GM12878 (cell line): ENCODE data around the gene KIRREL3. TPM values are rescaled to one million over a fixed set of nuclear protein-coding genes. Genes with fewer than 3 reads are reported as not detected.

ENCODE experiments used
- ATAC-seq: fragments of 200-7000 bp; cut with Tn5 transposase; 3 replicates; pipeline ENCODE4 v1.9.1; 2020; ENCODE audit warnings: mild to moderate bottlenecking, moderate library complexity
- BruUV-seq: library from RNA; stranded (reverse); fragments of 400-500 nt; replicated peaks from 2 replicates; lab custom pipeline; 2021; lab: Mats Ljungman, UMichigan
- CTCF ChIA-PET: fragments of 300-600 bp; sonication (Branson Sonifier 250); formaldehyde crosslinking; extraction: SDS; loops from one replicate; lab custom pipeline; 2021; ENCODE audit warnings: inconsistent platforms; lab: Yijun Ruan, JAX
- POLR2A ChIA-PET: fragments of 350-600 bp; formaldehyde crosslinking; extraction: SDS; loops from one replicate; lab custom pipeline; 2021; ENCODE audit warnings: inconsistent platforms; lab: Charles Lee
- RAD21 ChIA-PET: fragments of 300-600 bp; sonication (Branson Sonifier 250); formaldehyde crosslinking; loops from one replicate; lab custom pipeline; 2023; ENCODE audit warnings: antibody characterized with exemption; ENCODE audit not compliant: unreplicated experiment; lab: Charles Lee
- SMC1A ChIA-PET: fragments of 300-600 bp; sonication (Branson Sonifier 250); formaldehyde crosslinking; loops from one replicate; lab custom pipeline; 2023; ENCODE audit not compliant: unreplicated experiment, uncharacterized antibody; lab: Charles Lee
- DNase-seq: peaks from one replicate; pipeline ENCODE4 v3.0.0-alpha.2; 2011; ENCODE audit warnings: low read depth, low spot score
- FAIRE-seq: peaks from 3 replicates; lab custom pipeline; 2011; peaks lifted over from hg19 to GRCh38; lab: Jason Lieb, UNC
- H2AFZ ChIP-seq: 2 replicates; pipeline ENCODE4 v1.6.0; 2011; ENCODE audit warnings: low read depth, low read length, control low read depth; ENCODE audit not compliant: control insufficient read depth
- H3K27ac ChIP-seq: 2 replicates; pipeline ENCODE4 v1.5.1; 2011; ENCODE audit warnings: control low read depth; ENCODE audit not compliant: control insufficient read depth, insufficient read depth
- H3K27me3 ChIP-seq, 2 experiments: replicated peaks in 1 of 2; 2 replicates each; pipeline versions ENCODE4 v1.6.0 to v1.6.1; 2011; ENCODE audit warnings: low read length in 1 of 2; ENCODE audit not compliant: control insufficient read depth in 2 of 2, insufficient read depth in 2 of 2
- H3K36me3 ChIP-seq, 2 experiments: 2 replicates each; pipeline ENCODE4 v1.5.1; 2011; ENCODE audit warnings: low read length in 1 of 2; ENCODE audit not compliant: control insufficient read depth in 2 of 2, insufficient read depth in 2 of 2
- H3K4me1 ChIP-seq: 2 replicates; pipeline ENCODE4 v1.6.1; 2011; ENCODE audit warnings: mild to moderate bottlenecking, low read length, moderate library complexity, mixed read lengths; ENCODE audit not compliant: control insufficient read depth, insufficient read depth
- H3K4me2 ChIP-seq: 2 replicates; pipeline ENCODE4 v1.6.0; 2011; ENCODE audit warnings: control low read depth; ENCODE audit not compliant: control insufficient read depth, insufficient read depth
- H3K4me3 ChIP-seq: fragments of 200-600 bp; sonication (generic); 2 replicates; pipeline ENCODE4 v1.5.1; 2016
- H3K79me2 ChIP-seq: 2 replicates; pipeline ENCODE4 v1.6.0; 2011; ENCODE audit warnings: low read length; ENCODE audit not compliant: control insufficient read depth, insufficient read depth
- H3K9ac ChIP-seq: 2 replicates; pipeline ENCODE4 v1.8.0; 2011; ENCODE audit warnings: low read length, control low read depth, mixed read lengths; ENCODE audit not compliant: control insufficient read depth, insufficient read depth
- H3K9me3 ChIP-seq: replicated peaks from 3 replicates; pipeline ENCODE4 v1.5.1; 2011; ENCODE audit warnings: mild to moderate bottlenecking, low read length; ENCODE audit not compliant: control insufficient read depth, insufficient read depth
- H4K20me1 ChIP-seq: 2 replicates; pipeline ENCODE4 v1.6.0; 2011; ENCODE audit not compliant: control insufficient read depth, insufficient read depth
- ATF2 ChIP-seq: IDR thresholded peaks from 2 replicates; pipeline ENCODE4 v1.6.1; 2012; ENCODE audit warnings: low read length, inconsistent platforms
- ATF7 ChIP-seq: fragments of 450-650 bp; IDR thresholded peaks from 2 replicates; pipeline ENCODE4 v1.6.1; 2016; ENCODE audit warnings: low read depth, mild to moderate bottlenecking
- CHD4 ChIP-seq: fragments of 200-600 bp; sonication (generic); IDR thresholded peaks from 2 replicates; pipeline ENCODE4 v1.6.1; 2016; ENCODE audit warnings: mild to moderate bottlenecking
- NFXL1 ChIP-seq: fragments of 450-650 bp; IDR thresholded peaks from 2 replicates; pipeline ENCODE4 v1.6.1; 2017; ENCODE audit warnings: antibody characterized with exemption, mild to moderate bottlenecking, borderline replicate concordance
- NFYA ChIP-seq: IDR thresholded peaks from 2 replicates; pipeline ENCODE4 v1.6.1; 2011; ENCODE audit warnings: low read depth, mild to moderate bottlenecking, low read length, improper control_type of control experiment, borderline replicate concordance
- RAD51 ChIP-seq: fragments of 450-650 bp; IDR thresholded peaks from 2 replicates; pipeline ENCODE4 v1.6.1; 2016; ENCODE audit warnings: moderate library complexity, mild to moderate bottlenecking, inconsistent platforms
- SREBF2 ChIP-seq: IDR thresholded peaks from 2 replicates; pipeline ENCODE4 v1.6.1; 2012; ENCODE audit warnings: mild to moderate bottlenecking, low read length
- ZZZ3 ChIP-seq: IDR thresholded peaks from 2 replicates; pipeline ENCODE4 v1.6.1; 2011; ENCODE audit warnings: low read depth; ENCODE audit not compliant: control insufficient read depth, insufficient read length
- WGBS: methylation state at CpG from one replicate; pipeline ENCODE4 v1.1.6; 2016; ENCODE audit warnings: low lambda C conversion rate; ENCODE audit not compliant: insufficient replicate concordance, insufficient coverage; ENCODE audit errors: missing lambda C conversion rate; 5-methylcytosine and 5-hydroxymethylcytosine counted together
- in situ Hi-C: fragments of 300-500 bp; cut with MboI; formaldehyde crosslinking; loops from 9 replicates; pipeline ENCODE4 v1.14.3; 2018; ENCODE audit warnings: mixed read lengths
- intact Hi-C: fragments of 100-400 bp; cut with micrococcal nuclease; formaldehyde crosslinking; loops from one replicate; pipeline ENCODE4 v1.14.2; 2022; ENCODE audit not compliant: unreplicated experiment
- polyA plus RNA-seq, 11 experiments: library from polyadenylated mRNA; depleted of rRNA in 4 of 11; unstranded in 6 of 11; stranded (reverse) in 5 of 11; fragments of >200 nt; fragmentation: Nextera tagmentation in 4 of 11; fragmentation: Illumina TruSeq in 1 of 11; extraction: Ambion mirVana in 4 of 11; extraction: Trizol in 1 of 11; gene quantifications; 1 replicate in 1 of 11; 2 replicates in 10 of 11; pipeline versions ENCODE4 v1.2.1 to v1.2.3, GENCODE V29; 2011 to 2016; ENCODE audit warnings: inconsistent platforms in 2 of 11, missing spikeins in 2 of 11, low read depth in 1 of 11
- total RNA-seq, 4 experiments: library from RNA; depleted of rRNA in 3 of 4; stranded (reverse); fragments of >200 nt in 3 of 4; fragmentation: Illumina TruSeq in 1 of 4; extraction: Trizol in 1 of 4; gene quantifications; 2 replicates each; pipeline versions ENCODE4 v1.2.1 to v1.2.3, GENCODE V29; 2013 to 2021
- TF ChIP-seq, protein P1 (sequence below): fragments of 450-650 bp; IDR thresholded peaks from 2 replicates; pipeline ENCODE4 v1.6.1; 2017; ENCODE audit warnings: low read depth, mild to moderate bottlenecking, moderate library complexity
- TF ChIP-seq, protein P2 (sequence below): fragments of 450-650 bp; formaldehyde crosslinking; IDR thresholded peaks from 2 replicates; pipeline ENCODE4 v1.5.0; 2022; ENCODE audit warnings: mild to moderate bottlenecking, missing genetic modification characterization

Gene KIRREL3
- total and polyA plus RNA-seq, 10 of the 15 experiments (the other 5 are each of a cell fraction or from before 2014, with no cell fraction given): under 0.01 TPM; not detected in 9

DNA sequence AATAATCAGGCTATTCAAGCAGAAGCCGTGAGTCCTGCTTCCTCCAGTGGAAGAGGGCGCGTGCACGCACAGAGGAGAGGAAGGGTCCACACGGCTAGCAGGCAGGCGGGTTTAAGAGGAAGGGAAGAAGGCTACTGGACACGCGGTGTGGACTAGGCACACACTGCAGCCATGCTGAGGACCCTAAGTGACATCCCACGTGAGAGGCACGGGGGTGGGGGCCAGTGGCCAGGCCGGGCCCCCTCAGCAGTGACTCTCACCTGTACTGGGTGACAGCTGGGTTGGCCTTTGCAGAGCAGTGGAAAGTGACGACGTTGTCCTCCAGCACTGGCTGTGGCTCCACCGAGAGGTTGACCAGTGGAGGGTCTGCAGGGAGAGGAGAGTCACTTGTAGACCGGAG is 544.5 kb downstream of the KIRREL3 start:
- no peak for DNase-seq
- no peak overlapping the region for H3K4me2 ChIP-seq
- CTCF ChIA-PET: no interaction called here
- no peaks in the 10 kb centered on the region; the same call in 2 of the 3 replicates for H3K9me3 ChIP-seq
- TF ChIP-seq ZZZ3 (no peak), NFYA (no peak), ATF7 (no peak)
- H3K4me1 ChIP-seq: no peaks in the 10 kb centered on the region
- in situ Hi-C loops (no loop called here), intact Hi-C loops (no loop called here)
- H3K4me3 ChIP-seq: no peak overlapping the region
- no peak for ATAC-seq
- SMC1A ChIA-PET: no interaction called here
- RAD21 ChIA-PET: no interaction called here
- FAIRE-seq: no peak
- H2AFZ ChIP-seq: no peak overlapping the region
- POLR2A ChIA-PET: no interaction called here
- H3K36me3 ChIP-seq: no peaks in the 10 kb centered on the region
- no TSS peak for BruUV-seq
- no peaks in the 10 kb centered on the region for H4K20me1 ChIP-seq
- 40% methylated on average over 14 of the region's 15 CpGs for WGBS
- H3K79me2 ChIP-seq: no peaks in the 10 kb centered on the region
- H3K27ac ChIP-seq: no peak overlapping the region
- H3K27me3 ChIP-seq: no peaks in the 10 kb centered on the region; a peak in 2 of 4 replicates
- H3K9ac ChIP-seq: no peak overlapping the region

DNA sequence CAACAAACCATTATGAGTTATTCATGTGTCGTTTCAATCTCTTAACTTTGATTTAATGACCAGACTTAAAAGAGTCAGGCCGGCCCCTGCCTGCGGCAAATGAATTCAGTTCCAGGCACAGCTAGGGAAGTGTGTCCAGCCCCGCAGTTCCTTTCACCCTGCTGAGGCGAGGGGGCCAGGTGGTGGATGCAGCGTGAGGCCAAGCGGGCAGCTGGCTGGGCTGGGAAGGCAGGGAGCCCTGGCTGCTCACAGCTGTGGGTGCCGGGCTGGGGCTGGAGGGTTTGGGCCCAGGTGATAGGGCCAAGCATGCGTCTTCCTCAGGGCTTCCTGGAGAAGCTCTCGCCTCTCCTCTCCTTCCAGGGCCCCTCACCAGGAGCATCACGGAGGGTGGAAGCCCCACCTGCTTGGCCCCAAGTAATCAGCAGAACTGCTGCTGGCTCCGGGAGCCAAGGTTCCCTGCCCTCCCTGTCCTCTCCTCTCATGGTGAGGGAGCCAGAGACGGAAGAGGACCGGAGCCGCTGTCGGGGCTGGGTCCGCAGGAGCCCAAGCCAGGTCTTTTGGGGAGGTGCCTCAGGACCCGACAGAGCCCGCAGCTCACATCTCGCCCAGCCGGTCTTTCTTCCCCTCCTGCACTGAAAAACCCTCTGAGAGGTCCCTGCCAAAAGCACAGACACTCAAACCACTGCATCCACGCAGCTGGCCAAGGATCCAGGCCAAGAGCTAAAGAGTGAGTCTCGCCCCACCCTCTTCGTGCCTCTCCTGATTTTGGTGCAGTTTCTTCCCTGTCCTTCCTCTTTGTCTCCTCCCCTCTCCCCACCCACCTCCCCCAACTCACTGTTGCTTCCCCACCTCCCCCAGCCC is 548.1 kb downstream of the KIRREL3 start:
- intact Hi-C loops: no loop called here
- SMC1A ChIA-PET: interaction anchor here (0.6 to 1.3 kb wide), 2 partner anchors 28 to 41 kb away, joined by 3 to 5 read pairs; no protein-coding TSS in a partner anchor
- in situ Hi-C loops: no loop called here
- no peaks in the 10 kb centered on the region for H3K79me2 ChIP-seq
- H4K20me1 ChIP-seq: no peaks in the 10 kb centered on the region
- RAD21 ChIA-PET: no interaction called here
- ATAC-seq (no peak), DNase-seq (no peak), FAIRE-seq (no peak)
- no TSS peak for BruUV-seq
- no peaks in the 10 kb centered on the region for H3K27me3 ChIP-seq
- POLR2A ChIA-PET: no interaction called here
- peaks cover 2% of the 10 kb centered on the region; the same call in 1 of the 3 replicates for H3K9me3 ChIP-seq
- H3K9ac ChIP-seq: no peak overlapping the region
- H3K36me3 ChIP-seq: no peaks in the 10 kb centered on the region
- no peak overlapping the region for H3K4me2 ChIP-seq
- no peak overlapping the region for H3K4me3 ChIP-seq
- WGBS: 52% methylated on average over 23 of the region's 24 CpGs
- no peaks in the 10 kb centered on the region for H3K4me1 ChIP-seq
- no peak overlapping the region for H3K27ac ChIP-seq
- no peak overlapping the region for H2AFZ ChIP-seq
- CTCF ChIA-PET: interaction anchor here (1.0 to 2.2 kb wide), 2 partner anchors 28 to 142 kb away, joined by 3 to 5 read pairs; no protein-coding TSS in a partner anchor
- no peak for TF ChIP-seq RAD51
- TF ChIP-seq NFXL1: no peak
- TF ChIP-seq CHD4: no peak
- TF ChIP-seq, protein P1, sequence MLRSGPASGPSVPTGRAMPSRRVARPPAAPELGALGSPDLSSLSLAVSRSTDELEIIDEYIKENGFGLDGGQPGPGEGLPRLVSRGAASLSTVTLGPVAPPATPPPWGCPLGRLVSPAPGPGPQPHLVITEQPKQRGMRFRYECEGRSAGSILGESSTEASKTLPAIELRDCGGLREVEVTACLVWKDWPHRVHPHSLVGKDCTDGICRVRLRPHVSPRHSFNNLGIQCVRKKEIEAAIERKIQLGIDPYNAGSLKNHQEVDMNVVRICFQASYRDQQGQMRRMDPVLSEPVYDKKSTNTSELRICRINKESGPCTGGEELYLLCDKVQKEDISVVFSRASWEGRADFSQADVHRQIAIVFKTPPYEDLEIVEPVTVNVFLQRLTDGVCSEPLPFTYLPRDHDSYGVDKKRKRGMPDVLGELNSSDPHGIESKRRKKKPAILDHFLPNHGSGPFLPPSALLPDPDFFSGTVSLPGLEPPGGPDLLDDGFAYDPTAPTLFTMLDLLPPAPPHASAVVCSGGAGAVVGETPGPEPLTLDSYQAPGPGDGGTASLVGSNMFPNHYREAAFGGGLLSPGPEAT: no peak
- TF ChIP-seq, protein P2, sequence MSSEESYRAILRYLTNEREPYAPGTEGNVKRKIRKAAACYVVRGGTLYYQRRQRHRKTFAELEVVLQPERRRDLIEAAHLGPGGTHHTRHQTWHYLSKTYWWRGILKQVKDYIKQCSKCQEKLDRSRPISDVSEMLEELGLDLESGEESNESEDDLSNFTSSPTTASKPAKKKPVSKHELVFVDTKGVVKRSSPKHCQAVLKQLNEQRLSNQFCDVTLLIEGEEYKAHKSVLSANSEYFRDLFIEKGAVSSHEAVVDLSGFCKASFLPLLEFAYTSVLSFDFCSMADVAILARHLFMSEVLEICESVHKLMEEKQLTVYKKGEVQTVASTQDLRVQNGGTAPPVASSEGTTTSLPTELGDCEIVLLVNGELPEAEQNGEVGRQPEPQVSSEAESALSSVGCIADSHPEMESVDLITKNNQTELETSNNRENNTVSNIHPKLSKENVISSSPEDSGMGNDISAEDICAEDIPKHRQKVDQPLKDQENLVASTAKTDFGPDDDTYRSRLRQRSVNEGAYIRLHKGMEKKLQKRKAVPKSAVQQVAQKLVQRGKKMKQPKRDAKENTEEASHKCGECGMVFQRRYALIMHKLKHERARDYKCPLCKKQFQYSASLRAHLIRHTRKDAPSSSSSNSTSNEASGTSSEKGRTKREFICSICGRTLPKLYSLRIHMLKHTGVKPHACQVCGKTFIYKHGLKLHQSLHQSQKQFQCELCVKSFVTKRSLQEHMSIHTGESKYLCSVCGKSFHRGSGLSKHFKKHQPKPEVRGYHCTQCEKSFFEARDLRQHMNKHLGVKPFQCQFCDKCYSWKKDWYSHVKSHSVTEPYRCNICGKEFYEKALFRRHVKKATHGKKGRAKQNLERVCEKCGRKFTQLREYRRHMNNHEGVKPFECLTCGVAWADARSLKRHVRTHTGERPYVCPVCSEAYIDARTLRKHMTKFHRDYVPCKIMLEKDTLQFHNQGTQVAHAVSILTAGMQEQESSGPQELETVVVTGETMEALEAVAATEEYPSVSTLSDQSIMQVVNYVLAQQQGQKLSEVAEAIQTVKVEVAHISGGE (CRISPR knock-in tag): no peak
- no peak for TF ChIP-seq ATF2
- no peak for TF ChIP-seq SREBF2
